Stimulated activated CD4-positive, alpha-beta T cell treated with anti-CD3 and anti-CD28 coated beads, Interleukin-1b, Interleukin-23, amount 100 ng/mL, for 1 hour (primary cell): ENCODE data around the gene SCNN1B.
"Not testable (repeated sequence)": the region's sequence is repeated elsewhere in the genome, so short reads cannot be mapped to it uniquely, and the experiment has no call there.

ENCODE experiments used
- DNase-seq, 2 donors: peaks; one replicate each; pipeline ENCODE4 v3.0.0-alpha.2; 2020; ENCODE audit warnings: low read depth in 2 of 2

The SCNN1B gene

DNA sequence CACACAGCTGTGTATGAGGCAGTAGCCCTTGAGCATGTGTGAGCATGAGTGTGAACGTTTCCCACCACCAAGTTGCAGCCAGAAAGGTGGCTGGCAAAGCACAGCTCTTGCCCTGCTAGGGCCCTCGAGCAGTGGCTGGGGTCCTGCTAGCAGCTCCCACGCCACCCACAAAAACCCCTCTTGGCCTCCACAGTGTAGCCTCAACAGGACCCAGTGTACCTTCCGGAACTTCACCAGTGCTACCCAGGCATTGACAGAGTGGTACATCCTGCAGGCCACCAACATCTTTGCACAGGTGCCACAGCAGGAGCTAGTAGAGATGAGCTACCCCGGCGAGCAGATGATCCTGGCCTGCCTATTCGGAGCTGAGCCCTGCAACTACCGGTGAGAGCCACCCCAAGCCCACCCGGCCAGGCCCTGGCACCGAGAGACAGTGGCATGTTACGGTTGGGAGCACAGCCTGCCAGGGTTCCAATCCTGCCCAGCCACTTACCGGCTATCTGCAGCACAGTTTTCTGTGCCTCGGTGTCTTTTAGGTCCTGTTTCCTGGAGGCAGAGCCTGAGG lies 53.1 kb downstream of the SCNN1B start:
- DNase-seq = no peak

DNA sequence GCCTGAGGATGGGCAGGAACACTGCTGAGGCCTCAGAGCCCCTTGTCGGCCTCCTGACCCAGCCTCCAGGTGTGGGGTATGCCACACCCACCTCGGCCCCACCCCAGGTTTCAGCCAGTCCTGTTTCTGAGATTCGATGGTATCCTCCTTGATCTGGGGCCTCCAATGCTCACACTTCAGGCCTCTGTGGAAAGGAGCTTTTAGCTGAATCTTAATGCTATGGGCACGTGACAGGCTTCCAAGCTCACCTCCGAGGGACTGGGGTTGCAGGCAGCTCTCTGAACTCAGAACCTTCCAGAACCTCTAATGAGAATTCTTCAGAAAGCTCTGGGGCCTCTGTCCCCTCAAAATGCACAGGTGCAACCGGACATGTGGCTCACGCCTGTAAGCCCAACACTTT lies 54.8 kb downstream of the SCNN1B start:
- DNase-seq = no peak

DNA sequence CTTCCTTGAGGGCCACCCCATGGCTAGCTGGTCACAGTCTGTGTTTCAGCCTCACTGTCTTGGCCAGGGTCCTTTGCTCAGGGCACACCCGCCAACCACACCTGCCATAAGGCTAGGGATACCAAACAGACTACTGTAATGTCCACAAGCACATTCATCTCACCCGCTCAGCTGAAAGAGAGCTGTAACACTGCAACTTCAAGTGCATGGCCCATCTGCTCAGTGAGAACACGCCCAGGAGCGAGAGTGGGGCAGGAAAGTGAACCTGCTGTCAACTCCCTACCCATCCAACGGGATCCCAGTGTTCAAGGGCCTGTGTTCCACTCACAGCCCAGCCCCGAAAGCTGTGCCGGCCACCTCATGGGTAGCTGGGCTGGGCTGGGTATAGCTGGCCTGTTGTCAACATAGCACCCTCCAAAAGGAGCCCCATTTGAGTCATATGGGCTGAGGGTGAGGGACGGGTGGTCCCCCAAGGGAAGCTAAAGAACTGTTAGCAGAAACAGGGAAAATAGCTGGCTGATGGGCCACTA lies 55.7 kb downstream of the SCNN1B start:
- no peak for DNase-seq

DNA sequence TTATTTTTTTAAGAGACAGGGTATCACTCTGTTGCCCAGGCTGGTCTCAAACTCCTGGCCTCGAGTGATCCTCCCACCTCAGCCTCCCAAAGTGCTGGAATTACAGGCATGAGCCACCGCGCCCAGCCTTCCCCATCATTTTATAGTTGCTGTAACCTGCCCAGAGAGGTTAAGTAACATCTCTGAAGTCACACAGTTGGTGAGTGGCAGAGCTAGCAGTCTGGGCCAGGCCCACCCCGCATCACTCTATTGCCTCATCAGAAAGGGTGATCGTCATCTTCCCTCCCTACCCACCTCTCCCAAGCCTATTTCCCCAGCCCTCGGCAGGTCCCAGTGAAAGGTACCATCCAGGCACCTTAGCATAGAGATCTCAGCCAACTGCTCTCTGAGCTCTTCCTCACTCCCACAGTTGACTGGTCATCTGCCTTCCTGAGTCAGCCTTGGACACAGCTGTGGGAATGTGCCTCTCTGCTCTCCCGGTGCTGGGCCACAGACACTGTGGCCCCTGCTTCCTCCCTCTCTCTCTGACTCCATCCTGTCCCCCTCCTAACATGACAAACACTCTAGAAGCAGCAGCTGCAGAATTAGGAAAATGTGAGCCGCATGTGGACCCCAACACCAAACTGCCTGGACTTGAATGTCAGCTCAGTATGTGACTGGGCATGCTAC lies 57.1 kb downstream of the SCNN1B start:
- DNase-seq = no peak

GRCh38 chr16:23362460-23363317 lies 60.6 kb downstream of the SCNN1B start:
- DNase-seq = no peak

DNA sequence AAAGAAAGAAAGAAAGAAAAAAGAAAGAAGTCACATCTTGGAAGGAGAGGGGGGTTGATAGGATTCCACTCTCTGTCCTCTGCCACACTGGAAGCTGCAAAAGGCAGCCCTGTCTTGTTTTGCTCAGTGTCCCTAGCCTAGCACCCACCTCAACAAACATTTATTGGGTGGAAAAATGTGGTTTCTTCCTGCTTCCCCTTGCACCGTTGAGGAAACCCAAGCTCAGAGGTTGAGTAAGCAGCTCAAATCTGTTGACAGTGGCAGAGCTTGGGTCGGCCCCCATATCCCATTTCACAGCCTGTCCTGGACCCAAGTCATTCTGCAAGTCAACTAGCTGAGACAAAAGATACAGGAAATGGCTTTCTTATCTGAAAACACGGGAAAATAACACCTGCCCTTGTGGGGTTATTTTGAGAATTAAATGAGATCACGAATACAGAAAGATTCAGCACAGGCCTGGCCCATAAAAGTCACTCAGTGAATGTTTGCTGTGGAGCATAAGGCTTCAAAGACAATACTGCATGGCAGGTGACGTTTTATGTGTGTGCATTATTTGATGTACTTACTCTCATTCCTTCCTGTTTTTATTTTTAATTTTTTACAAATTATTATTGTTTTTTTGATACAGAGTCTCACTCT lies 63.6 kb downstream of the SCNN1B start:
- DNase-seq = no peak

DNA sequence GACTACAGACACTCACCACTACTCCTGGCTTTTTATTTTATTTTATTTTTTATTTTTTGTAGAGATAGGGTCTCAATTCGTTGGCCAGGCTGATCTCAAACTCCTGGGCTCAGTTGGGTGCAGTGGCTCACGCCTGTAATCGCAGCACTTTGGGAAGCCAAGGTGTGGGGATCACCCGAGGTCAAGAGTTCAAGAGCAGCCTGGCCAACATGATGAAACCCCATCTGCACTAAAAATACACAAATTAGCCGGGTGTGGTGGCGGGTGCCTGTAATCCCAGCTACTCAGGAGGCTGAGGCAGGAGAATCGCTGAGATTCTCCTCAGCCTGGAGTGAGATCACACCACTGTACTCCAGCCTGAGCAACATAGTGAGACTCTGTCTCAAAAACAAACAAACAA lies 64.2 kb downstream of the SCNN1B start:
- DNase-seq = not testable (repeated sequence)

GRCh38 chr16:23367564-23367963 lies 65.5 kb downstream of the SCNN1B start:
- no peak for DNase-seq

GRCh38 chr16:23367988-23368387 lies 65.9 kb downstream of the SCNN1B start:
- no peak for DNase-seq

- DNase-seq = no peak
Measured at GRCh38 chr16:23368469-23368868, 66.4 kb downstream of the SCNN1B start.

DNA sequence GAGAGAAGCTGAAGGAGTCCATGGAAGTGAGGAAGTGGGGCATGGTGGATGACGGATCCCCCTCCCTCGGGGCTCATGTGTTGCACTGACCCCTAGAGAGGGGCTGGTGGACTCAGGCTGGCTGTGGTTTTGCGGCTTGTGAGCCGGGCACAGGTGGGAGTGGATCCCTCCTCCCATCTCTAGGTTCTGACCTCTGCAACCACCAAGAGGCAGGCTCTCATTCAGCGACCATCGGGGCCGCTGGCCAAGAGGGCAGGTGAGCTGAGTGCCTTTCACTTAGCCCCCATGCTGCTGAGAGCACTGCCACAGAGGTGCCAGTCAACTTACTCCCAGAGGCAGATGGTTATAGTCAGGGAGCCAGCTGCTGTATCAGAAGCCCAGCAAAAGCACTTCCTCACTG lies 67.3 kb downstream of the SCNN1B start:
- DNase-seq = no peak

DNA sequence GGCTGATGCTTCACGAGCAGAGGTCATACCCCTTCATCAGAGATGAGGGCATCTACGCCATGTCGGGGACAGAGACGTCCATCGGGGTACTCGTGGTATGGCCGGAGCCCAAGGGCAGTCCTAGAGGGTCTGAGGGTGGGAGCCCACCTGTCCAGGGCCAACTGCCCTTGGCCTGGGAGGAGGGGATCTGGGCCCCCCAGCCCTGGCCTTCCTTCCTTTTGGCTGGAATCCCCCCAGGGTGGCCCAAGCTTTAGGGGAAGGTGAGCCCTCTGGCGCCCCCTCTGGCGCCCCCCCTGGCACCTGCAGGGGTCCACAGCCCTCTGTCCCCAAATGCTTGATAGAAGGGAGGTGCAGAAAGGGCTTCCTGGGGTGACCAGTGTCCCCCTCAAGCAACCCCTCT lies 69.3 kb downstream of the SCNN1B start:
- no peak for DNase-seq

GRCh38 chr16:23373436-23374219 lies 71.5 kb downstream of the SCNN1B start:
- DNase-seq = no peak

GRCh38 chr16:23374721-23375510 lies 72.8 kb downstream of the SCNN1B start:
- no peak for DNase-seq

- DNase-seq = no peak
Measured at GRCh38 chr16:23375643-23376042, 73.5 kb downstream of the SCNN1B start.

DNA sequence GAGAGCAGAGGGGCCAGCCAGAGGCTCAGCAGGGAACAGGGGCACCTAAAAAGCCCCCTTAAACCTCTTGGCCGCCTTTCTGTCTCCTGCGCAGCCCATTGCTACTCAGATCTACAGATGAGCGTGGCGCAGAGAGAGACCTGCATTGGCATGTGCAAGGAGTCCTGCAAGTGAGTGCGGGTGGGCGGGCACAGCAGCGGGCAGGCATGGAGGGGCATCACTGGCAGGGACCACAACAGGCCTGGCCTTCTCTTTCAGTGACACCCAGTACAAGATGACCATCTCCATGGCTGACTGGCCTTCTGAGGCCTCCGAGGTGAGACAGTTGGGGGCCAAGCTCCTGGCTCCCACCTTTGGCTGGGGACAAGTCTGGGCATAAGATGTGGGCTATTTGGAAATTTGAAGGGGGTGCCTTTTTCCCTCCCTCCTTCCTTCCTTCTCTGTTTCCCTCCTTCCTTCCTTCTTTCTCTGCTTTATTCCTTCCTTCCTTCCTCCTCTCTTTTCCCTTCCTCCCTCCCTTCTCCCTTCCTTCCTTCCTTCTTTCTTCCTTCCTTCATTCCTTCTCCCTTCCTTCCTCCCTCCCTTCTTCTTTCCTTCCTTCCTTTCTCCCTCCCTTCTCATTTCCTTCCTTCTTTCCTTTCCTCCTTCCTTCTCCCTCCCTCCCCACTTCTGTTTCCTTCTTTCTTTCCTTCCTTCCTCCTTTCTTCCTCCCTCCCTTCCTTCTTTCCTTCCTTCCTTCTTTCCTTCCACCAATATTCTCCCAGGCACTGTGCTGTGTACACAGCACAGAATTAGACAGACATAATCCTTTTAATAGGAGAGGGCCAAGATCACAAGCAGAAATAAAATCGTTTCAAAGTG lies 75.2 kb downstream of the SCNN1B start:
- DNase-seq = no peak

DNA sequence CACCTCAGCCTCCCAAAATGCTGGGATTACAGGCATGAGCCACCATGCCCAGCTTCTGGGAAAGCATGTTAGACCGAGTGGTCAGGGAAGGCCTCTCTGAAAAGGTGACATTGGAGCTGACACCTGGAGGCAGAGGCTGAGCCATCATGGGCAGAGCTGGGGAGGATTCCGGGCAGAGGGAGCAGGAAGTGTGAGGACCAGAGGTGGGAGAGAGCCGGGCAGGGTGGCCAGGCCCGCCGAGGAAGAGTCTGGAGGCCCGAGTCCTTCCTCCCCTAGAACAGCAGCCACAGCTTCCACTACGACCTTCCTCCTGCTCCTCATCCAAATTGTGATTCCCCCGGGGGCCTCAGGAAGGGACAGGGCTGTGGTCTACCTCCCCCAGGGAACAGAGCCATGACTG lies 76.2 kb downstream of the SCNN1B start:
- no peak for DNase-seq

GRCh38 chr16:23378921-23379320 lies 76.8 kb downstream of the SCNN1B start:
- no peak for DNase-seq

- DNase-seq = no peak
Measured at GRCh38 chr16:23379707-23380106, 77.6 kb downstream of the SCNN1B start.

- DNase-seq = no peak
Measured at GRCh38 chr16:23380501-23380951, 78.4 kb downstream of the SCNN1B start.
